ENCODE results near the gene B3GALT4. TPM values are rescaled to one million over a fixed set of nuclear protein-coding genes. Genes with fewer than 3 reads are reported as not detected.
"Not testable (repeated sequence)": the region's sequence is repeated elsewhere in the genome, so short reads cannot be mapped to it uniquely, and the experiment has no call there.

B3GALT4 gene
- total and polyA plus RNA-seq, 2 donors (not counting 1 experiment from before 2014, with no cell fraction given), result 10.2 to 44.1 TPM

- H3K9ac ChIP-seq (ENCODE audit: low read length), result no peak overlapping the region
- no peak overlapping the region for H3K4me3 Mint-ChIP-seq
- H3K9me3 Mint-ChIP-seq (ENCODE audit: insufficient read depth), result no peaks in the 10 kb centered on the region
- ATAC-seq (ENCODE audit: low read depth), result no peak
- H3K79me2 ChIP-seq (ENCODE audit: control insufficient read depth, insufficient read depth, low read length), result peaks cover 14% of the 10 kb centered on the region
- H3K27ac Mint-ChIP-seq, result peak overlapping the region; percentile 73
- no peak for TF ChIP-seq CTCF (IDR thresholded peaks at IDR 0.05)
- TF ChIP-seq EZH2 (IDR thresholded peaks at IDR 0.05; ENCODE audit: borderline replicate concordance, insufficient read depth, low read depth, low read length, poor library complexity, severe bottlenecking), result no peak
- H3K27me3 Mint-ChIP-seq, result no peaks in the 10 kb centered on the region
- CTCF ChIA-PET, result interaction anchor here (0.7 to 0.8 kb wide), 2 partner anchors 9 to 64 kb away, joined by 3 read pairs; partner anchors contain the start of genes RPS18 and VPS52
- H3K27ac ChIP-seq (ENCODE audit: low read length in 2 of 2), result no peak overlapping the region
- no peak overlapping the region for H3K4me3 ChIP-seq (ENCODE audit: control extremely low read depth in 1 of 5, extremely low read depth in 1 of 5, insufficient read depth in 1 of 5, low read depth in 2 of 5, low read length in 4 of 5)
- DNase-seq, result no peak
- POLR2A ChIA-PET, result no interaction called here
- intact Hi-C loops (cut with micrococcal nuclease), result no loop called here
- no peak overlapping the region for H3K4me2 ChIP-seq (replicated peaks; ENCODE audit: low read depth, low read length, poor library complexity, severe bottlenecking)
- peaks cover 41% of the 10 kb centered on the region for H4K20me1 ChIP-seq (ENCODE audit: control insufficient read depth, insufficient read depth, low read length, poor library complexity, severe bottlenecking)
- peaks cover 23 to 34% of the 10 kb centered on the region in 2 donors for H3K4me1 ChIP-seq (ENCODE audit: control insufficient read depth in 2 of 2, insufficient read depth in 2 of 2, low read length in 2 of 2)
- peaks cover 40% of the 10 kb centered on the region for H3K4me1 Mint-ChIP-seq
- 100% methylated on average over 1 of the region's 6 CpGs for WGBS (ENCODE audit: insufficient coverage)
- H3K36me3 ChIP-seq (replicated peaks in 1 of 2; ENCODE audit: control extremely low read depth in 1 of 2, control insufficient read depth in 1 of 2, extremely low read depth in 1 of 2, insufficient read depth in 2 of 2, low read length in 1 of 2), result peaks cover 0 to 53% of the 10 kb centered on the region in 2 experiments
- no peaks in the 10 kb centered on the region for H3K27me3 ChIP-seq (replicated peaks in 1 of 4; ENCODE audit: control extremely low read depth in 1 of 4, control insufficient read depth in 3 of 4, insufficient read depth in 4 of 4, low read length in 3 of 4)
- no peak overlapping the region for H2AFZ ChIP-seq (ENCODE audit: insufficient read depth, low read depth, low read length, poor library complexity, severe bottlenecking)
- H3K9me3 ChIP-seq (ENCODE audit: control extremely low read depth in 1 of 3, control insufficient read depth in 2 of 3, insufficient read depth in 1 of 3, low read length in 2 of 3), result no peaks in the 10 kb centered on the region
Observed at GRCh38 chr6:33280539-33280938, 3.6 kb downstream of the B3GALT4 start.

GRCh38 chr6:33285214-33285613 lies 8.3 kb downstream of the B3GALT4 start:
- H3K9ac ChIP-seq (ENCODE audit: low read length); H3K4me3 ChIP-seq (ENCODE audit: control extremely low read depth in 1 of 5, extremely low read depth in 1 of 5, insufficient read depth in 1 of 5, low read depth in 2 of 5, low read length in 4 of 5); H3K27me3 Mint-ChIP-seq; POLR2A ChIA-PET; intact Hi-C loops (cut with micrococcal nuclease); H3K9me3 Mint-ChIP-seq (ENCODE audit: insufficient read depth); H3K27ac ChIP-seq (ENCODE audit: low read length in 2 of 2); H3K4me3 Mint-ChIP-seq; H3K9me3 ChIP-seq (ENCODE audit: control extremely low read depth in 1 of 3, control insufficient read depth in 2 of 3, insufficient read depth in 1 of 3, low read length in 2 of 3); DNase-seq; CTCF ChIA-PET; H2AFZ ChIP-seq (ENCODE audit: insufficient read depth, low read depth, low read length, poor library complexity, severe bottlenecking); ATAC-seq (ENCODE audit: low read depth); H3K27ac Mint-ChIP-seq; H3K4me2 ChIP-seq (replicated peaks; ENCODE audit: low read depth, low read length, poor library complexity, severe bottlenecking); H3K27me3 ChIP-seq (replicated peaks in 1 of 4; ENCODE audit: control extremely low read depth in 1 of 4, control insufficient read depth in 3 of 4, insufficient read depth in 4 of 4, low read length in 3 of 4): not testable (repeated sequence)
- Histone ChIP-seq H3K79me2 (ENCODE audit: control insufficient read depth, insufficient read depth, low read length) (peaks cover 47% of the 10 kb centered on the region), H3K4me1 (ENCODE audit: control insufficient read depth in 2 of 2, insufficient read depth in 2 of 2, low read length in 2 of 2) (peaks cover 14 to 18% of the 10 kb centered on the region in 2 donors), H4K20me1 (ENCODE audit: control insufficient read depth, insufficient read depth, low read length, poor library complexity, severe bottlenecking) (peaks cover 21% of the 10 kb centered on the region), H3K36me3 (replicated peaks in 1 of 2; ENCODE audit: control extremely low read depth in 1 of 2, control insufficient read depth in 1 of 2, extremely low read depth in 1 of 2, insufficient read depth in 2 of 2, low read length in 1 of 2) (peaks cover 0 to 46% of the 10 kb centered on the region in 2 experiments)
- WGBS (ENCODE audit: insufficient coverage), result no CpG with 5 or more reads among the region's 4 CpGs
- H3K4me1 Mint-ChIP-seq, result peaks cover 35% of the 10 kb centered on the region

Measured in B cell (primary cell).